C1 segment of cervical spinal cord (tissue), 14 donors: ENCODE measurements around the gene PARL.
"Not testable (repeated sequence)": the region's sequence is repeated elsewhere in the genome, so short reads cannot be mapped to it uniquely, and the experiment has no call there.

ENCODE experiments used
- DNase-seq, 14 donors: peaks; one replicate each; lab custom pipeline; 2025; lab: John Stamatoyannopoulos, UW

Gene PARL

GRCh38 chr3:183904833-183905780 is 20.4 kb upstream of the PARL start:
- DNase-seq, result no peak

DNA sequence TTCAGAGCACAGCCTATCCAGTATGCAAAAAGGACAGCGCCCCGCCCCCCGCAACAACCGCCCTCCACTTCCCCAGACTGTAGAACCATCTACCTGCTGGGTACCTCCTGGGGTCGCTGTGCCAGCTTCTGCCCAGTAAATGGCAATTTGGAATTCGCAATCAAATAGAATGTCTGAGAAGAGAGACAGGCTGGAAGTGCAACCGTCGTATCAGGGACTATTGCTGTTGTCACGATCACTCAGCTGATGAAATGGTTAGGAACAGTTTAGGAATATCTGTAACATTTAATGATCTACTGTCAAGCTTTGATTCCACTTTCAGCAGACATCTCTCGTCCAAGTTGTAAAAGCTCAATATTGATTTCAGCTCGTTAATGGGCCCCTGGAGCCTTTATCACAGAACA is 13.3 kb upstream of the PARL start:
- DNase-seq, result no peak

DNA sequence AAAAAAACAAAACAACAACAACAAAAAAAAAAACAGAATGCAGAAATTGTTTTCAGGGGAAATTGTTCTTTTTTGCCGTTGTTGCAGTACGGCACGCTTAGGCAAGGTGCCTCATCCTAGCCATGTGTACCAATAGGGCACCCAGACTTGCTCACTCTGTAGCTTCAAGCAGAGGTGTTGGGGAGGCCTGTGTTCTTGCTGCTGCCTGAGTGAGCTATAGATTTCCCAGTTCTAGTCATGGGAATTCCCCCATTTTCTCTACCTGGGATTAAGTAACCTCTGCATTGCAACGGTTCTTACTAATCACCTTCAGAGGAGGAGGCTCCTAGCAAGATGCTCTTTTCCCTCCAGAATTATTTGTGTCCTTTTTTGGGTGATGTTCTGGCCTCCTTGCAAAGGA is 12.9 kb upstream of the PARL start:
- no peak for DNase-seq

DNA sequence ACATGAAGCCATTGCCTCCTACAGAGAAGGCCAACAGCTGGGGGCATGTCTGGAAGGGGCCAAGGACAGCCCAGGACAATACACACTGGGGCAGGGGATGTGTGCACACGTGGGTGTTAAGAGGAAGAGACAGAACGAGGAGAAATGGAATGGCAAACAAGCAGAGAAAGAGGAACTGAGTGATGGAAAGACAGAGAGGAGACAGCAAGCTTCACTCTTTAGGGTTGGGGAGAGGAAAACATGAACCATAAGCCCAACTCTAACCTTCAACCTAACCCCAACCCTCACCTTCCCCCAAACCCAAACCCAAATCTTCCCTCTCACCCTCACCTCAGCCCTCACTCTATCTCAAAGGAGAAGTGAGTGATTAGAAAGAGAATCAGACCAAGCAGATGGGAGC is 11.9 kb upstream of the PARL start:
- no peak for DNase-seq

GRCh38 chr3:183896184-183896583 is 11.5 kb upstream of the PARL start:
- DNase-seq, result no peak

DNA sequence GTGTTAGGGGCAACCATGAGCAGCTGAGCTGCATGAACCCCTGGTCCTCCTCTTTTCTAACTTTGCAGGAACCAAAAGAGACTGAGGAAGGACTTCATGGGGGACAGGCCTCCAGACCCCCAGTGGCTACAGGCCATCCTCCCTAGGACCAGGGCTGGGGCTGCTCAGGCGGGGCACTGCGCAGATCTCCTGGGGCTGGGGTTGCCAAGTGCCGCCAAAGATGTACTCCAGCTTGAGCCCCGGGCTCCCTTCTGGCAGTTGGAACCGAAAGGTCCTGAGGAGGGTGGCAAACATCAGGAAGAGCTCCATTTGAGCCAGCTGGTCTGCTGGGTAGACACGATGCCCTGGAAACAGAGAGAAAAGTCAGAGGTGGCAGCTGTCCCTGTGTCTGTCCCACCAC is 11.1 kb upstream of the PARL start:
- DNase-seq, result no peak

GRCh38 chr3:183895296-183895695 is 10.6 kb upstream of the PARL start:
- peak in 4 of 14 donors; percentile 1 to 18 (median 3) for DNase-seq

DNA sequence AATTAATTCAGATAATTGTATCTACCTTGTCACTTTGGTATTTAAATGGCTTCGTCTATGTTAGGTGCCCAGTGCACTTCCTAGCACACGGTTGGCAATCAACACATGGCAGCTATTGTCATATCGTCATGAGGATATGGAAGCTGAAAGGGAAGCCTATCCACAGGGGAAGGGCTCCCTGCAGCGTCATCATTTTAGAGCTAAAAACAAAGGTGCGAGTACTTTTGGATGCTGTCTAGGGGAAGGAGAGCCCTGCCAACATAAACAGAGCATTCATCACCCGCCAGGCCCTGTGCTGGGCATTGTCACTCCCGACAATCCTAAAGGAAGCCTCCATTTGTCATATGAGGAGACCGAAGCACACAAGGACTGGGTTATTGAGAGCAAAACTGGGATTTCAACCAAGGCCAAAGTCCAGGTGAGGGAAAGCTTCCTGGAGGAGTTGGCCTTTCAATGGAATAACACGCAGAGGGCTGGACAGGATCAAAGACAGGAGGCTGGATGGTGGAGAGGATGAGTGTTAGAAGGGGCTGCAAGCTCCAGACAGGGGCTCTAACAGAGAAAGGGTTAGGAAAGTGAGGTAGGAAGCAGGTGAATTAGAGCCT is 8.0 kb upstream of the PARL start:
- DNase-seq, result no peak

DNA sequence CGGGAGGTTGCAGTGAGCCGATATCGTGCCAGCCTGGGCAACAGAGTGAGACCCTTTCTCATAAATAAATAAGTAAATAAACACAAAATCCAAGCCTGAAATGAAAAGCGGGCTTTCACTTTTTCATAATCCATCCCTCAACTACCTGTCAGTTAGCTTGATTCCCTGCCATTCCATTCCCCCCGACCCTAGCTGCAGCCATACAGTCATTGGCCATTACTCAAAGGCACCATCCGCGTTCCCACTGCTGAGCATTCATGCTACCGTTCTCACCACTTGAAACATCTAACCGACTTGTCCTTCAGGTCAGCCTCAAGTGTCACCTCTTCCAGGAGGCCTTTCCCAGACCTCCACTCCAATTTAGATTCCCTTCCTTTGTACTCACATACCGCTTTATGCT is 1.1 kb upstream of the PARL start:
- no peak for DNase-seq

GRCh38 chr3:183884097-183884426 is 618 bp downstream of the PARL start:
- DNase-seq, result no peak

DNA sequence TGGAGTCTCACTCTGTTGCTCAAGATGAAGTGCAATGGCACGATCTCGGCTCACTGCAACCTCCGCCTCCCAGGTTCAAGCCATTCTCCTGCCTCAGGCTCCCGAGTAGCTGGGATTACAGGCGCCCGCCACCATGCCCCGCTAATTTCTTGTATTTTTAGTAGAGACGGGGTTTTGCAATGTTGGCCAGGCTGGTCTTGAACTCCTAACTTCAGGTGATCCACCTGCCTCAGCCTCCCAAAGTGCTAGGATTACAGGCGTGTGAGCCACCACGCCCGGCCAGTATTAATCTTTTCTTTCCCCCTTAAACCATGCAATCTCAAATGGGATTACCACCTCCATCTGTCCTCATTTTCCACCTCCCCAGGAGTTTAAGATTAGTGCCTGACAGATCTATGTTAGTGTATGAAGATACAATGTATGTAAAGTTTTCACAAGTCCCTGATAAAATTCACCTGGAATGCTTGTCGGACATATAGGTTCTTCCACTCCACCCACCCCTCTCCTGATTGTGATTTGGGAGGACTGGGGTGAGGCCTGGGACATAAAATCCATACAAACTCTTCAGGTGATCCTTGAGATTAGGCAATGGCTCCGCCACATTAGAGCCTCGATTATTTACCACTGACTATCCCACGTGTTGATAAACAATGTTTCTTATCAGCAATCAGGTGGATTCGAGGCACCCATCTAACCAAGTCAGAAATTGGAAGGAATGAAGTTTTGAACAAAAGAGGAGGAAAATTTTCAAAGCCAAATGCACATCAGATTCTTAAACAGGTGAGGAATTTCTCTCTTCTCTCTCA is 1.2 kb downstream of the PARL start:
- DNase-seq, result no peak

- DNase-seq, result no peak
These were observed 4.6 kb downstream of the PARL start for GRCh38 chr3:183880121-183880520.

GRCh38 chr3:183879243-183879642 is 5.4 kb downstream of the PARL start:
- DNase-seq, result no peak

DNA sequence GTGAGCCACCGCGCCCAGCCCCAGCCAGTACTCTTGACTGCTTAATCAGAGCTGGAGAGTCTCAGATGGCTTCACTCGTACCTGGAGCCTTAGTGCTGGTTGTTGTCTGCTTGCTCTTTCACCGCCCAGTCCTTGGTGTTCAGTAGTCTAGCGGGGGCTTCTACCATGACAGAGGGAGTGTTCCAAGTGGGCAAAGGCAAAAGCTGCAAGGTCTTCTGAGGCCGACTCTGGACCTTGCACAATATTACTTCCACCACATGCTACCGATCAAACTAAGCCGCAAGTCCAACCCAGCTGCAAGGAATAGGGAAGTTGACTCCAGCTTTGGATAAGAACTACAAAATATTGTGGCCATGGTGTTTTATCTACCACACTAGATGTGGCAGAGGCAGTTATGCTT is 6.6 kb downstream of the PARL start:
- peak in 3 of 14 donors; percentile 2 to 8 (median 7) for DNase-seq

DNA sequence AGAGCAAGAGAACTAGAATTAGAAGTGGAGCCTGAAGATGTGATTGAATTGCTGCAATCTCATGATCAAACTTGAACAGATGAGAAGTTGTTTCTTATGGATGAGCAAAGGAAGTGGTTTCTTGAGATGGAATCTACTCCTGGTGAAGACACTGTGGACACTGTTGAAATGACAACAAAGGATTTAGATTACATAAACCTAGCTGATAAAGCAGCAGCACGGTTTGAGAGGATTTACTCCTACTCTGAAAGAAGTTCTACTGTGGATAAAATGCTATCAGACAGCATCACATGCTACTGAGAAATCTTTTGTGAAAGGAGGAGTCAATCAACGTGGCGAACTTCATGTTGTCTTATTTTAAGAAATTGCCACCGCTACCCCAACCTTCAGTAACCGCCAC is 7.5 kb downstream of the PARL start:
- DNase-seq, result not testable (repeated sequence)

DNA sequence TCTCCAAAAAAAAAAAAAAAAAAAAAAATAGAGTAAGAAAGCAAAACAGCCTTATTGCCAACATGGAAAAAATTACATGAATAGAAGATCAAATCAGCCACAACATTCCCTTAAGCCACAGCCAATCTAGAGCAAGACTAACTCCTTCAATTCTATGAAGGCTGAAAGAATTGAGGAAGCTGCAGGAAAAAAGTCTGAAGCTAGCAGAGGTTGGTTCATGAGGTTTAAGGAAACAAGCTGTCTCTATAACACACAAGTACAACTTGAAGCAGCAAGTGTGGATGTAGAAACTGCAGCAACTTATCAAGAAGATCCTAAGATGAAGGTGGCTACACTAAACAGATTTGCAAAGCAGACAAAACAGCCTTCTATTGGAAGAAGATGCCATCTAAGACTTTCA is 9.3 kb downstream of the PARL start:
- DNase-seq, result no peak

DNA sequence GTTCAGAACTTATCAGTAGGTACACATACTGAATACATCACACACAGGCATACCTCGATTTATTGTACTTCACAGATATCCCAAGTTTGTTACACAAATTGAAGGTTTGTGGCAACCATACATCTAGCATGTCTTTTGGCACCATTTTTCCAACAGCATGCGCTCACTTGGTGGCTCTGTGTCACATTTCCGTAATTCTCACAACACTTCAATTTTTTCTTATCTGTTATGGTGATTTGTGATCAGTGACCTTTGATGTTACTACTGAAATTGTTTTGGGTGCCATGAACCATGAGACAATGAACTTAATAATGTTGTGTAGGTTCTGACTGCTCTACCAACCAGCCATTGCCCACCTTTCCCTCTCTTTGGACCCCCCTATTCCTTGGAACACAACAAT is 10.8 kb downstream of the PARL start:
- no peak for DNase-seq

- DNase-seq, result no peak
These were observed 13.1 kb downstream of the PARL start for GRCh38 chr3:183871541-183871940.

DNA sequence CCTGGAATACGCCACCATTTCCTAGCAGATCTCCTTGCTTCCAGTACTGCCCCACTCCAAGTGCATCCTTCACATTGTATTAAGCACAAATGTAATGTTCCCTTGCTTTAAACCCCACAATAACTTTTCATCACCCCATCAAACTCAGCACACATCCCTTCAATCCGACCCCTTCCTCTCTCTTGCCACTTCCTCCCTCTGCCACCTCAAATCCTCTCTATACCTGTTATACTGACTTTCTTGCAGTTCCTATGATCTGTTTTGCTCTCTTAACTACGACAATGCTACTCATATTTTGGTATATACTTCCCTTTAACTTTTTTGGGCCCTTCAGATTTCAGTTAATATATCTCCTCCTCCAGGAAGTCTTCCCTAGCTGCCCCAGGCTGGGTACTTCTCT is 14.1 kb downstream of the PARL start:
- DNase-seq, result no peak

- DNase-seq, result no peak
These were observed 15.9 kb downstream of the PARL start for GRCh38 chr3:183868796-183869195.

DNA sequence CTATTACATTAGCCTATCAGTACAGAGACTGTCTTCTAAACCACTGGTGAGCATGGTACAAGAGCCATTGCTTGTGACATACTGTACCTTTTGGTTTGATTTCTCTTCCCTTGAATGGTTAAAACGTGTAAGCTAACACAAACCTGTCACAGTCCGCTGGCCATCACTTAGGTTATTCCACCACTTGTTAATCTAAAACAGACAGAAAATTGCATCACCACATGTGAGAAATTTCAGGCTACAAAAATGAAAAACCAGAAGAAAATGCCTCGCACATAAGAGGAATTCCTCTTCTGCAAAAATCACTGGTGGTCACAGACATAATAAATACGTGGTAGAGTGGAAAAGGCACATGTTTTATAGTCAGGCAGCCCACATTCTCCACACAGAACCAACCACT is 22.1 kb downstream of the PARL start:
- DNase-seq, result no peak

GRCh38 chr3:183857863-183858262 is 26.8 kb downstream of the PARL start:
- DNase-seq, result no peak
